HCT116 (cell line): ENCODE data around the gene TST. TPM values are rescaled to one million over a fixed set of nuclear protein-coding genes. Genes with fewer than 3 reads are reported as not detected.

Experiments
- ATAC-seq: fragments of 200-7000 bp; cut with Tn5 transposase; 2 replicates; pipeline ENCODE4 v1.9.1; 2020; ENCODE audit warnings: mild to moderate bottlenecking, moderate library complexity
- BruUV-seq: library from RNA; stranded (reverse); fragments of 400-500 nt; replicated peaks from 2 replicates; lab custom pipeline; 2021; lab: Mats Ljungman, UMichigan
- CTCF ChIA-PET: fragments of 300-600 bp; sonication (Branson Sonifier 250); formaldehyde crosslinking; loops from one replicate; lab custom pipeline; 2021; ENCODE audit warnings: antibody characterized with exemption; lab: Charles Lee
- POLR2A ChIA-PET: fragments of 300-600, 350-600 bp; sonication (Branson Sonifier 250); formaldehyde crosslinking; loops from one replicate; lab custom pipeline; 2021; ENCODE audit warnings: antibody characterized with exemption; lab: Charles Lee
- RAD21 ChIA-PET, 2 experiments: fragments of 300-600 bp; sonication (Branson Sonifier 250); formaldehyde crosslinking; loops; one replicate each; lab custom pipeline; 2023; ENCODE audit warnings: low total read pairs in 2 of 2; ENCODE audit not compliant: uncharacterized antibody in 2 of 2, unreplicated experiment in 2 of 2, low non-redundant PET in 1 of 2; lab: Charles Lee
- DNase-seq: peaks from one replicate; pipeline ENCODE4 v3.0.0-alpha.2; 2010; ENCODE audit warnings: low read depth, low spot score
- H2AFZ ChIP-seq: fragments of 200-600 bp; shearing (Covaris generic), sonication (generic); 2 replicates; pipeline ENCODE4 v1.6.1; 2017; ENCODE audit warnings: low read depth, mixed run types, mixed read lengths, antibody characterized with exemption, low read length; ENCODE audit not compliant: poor library complexity, severe bottlenecking
- H3K27ac ChIP-seq: 2 replicates; pipeline ENCODE4 v1.5.1; 2012; ENCODE audit warnings: low read depth, low read length
- H3K27me3 ChIP-seq: fragments of 200-600 bp; sonication (generic); 2 replicates; pipeline ENCODE4 v1.6.1; 2016; ENCODE audit warnings: mixed run types, low read length, mixed read lengths; ENCODE audit not compliant: insufficient read depth
- H3K36me3 ChIP-seq, 2 experiments: fragments of 200-500 bp in 1 of 2; fragments of 200-600 bp in 1 of 2; sonication (Bioruptor generic) in 1 of 2; sonication (generic) in 1 of 2; 2 replicates each; pipeline versions ENCODE4 v1.5.1 to v1.6.1; 2014 to 2016; ENCODE audit warnings: low read length in 2 of 2, inconsistent platforms in 1 of 2, mixed read lengths in 1 of 2, mixed run types in 1 of 2; ENCODE audit not compliant: insufficient read depth in 2 of 2, control insufficient read depth in 1 of 2
- H3K4me1 ChIP-seq, 2 experiments: fragments of 200-600 bp in 1 of 2; sonication (generic) in 1 of 2; 2 replicates each; pipeline versions ENCODE4 v1.5.1 to v1.6.1; 2012 to 2017; ENCODE audit warnings: low read length in 2 of 2, inconsistent platforms in 1 of 2, mild to moderate bottlenecking in 1 of 2, mixed read lengths in 1 of 2, mixed run types in 1 of 2, moderate library complexity in 1 of 2; ENCODE audit not compliant: insufficient read depth in 2 of 2, control insufficient read depth in 1 of 2
- H3K4me2 ChIP-seq: fragments of 200-600 bp; sonication (generic); 2 replicates; pipeline ENCODE4 v1.6.1; 2017; ENCODE audit warnings: mixed run types, low read length, mixed read lengths
- H3K4me3 ChIP-seq, 2 experiments: fragments of 200-600 bp in 1 of 2; sonication (generic) in 1 of 2; replicated peaks in 1 of 2; 2 replicates each; pipeline ENCODE4 v1.5.1; 2011 to 2016; ENCODE audit warnings: low read length in 2 of 2, control low read depth in 1 of 2, low read depth in 1 of 2, mild to moderate bottlenecking in 1 of 2, mixed read lengths in 1 of 2, mixed run types in 1 of 2
- H3K79me2 ChIP-seq: fragments of 200-600 bp; sonication (generic); 2 replicates; pipeline ENCODE4 v1.6.1; 2017; ENCODE audit warnings: mild to moderate bottlenecking, mixed run types, low read length, moderate library complexity, mixed read lengths; ENCODE audit not compliant: insufficient read depth
- H3K9ac ChIP-seq: fragments of 200-600 bp; sonication (generic); 2 replicates; pipeline ENCODE4 v1.6.1; 2016; ENCODE audit warnings: low read length, mixed read lengths
- H3K9me2 ChIP-seq: fragments of 200-600 bp; sonication (generic), shearing (Covaris generic); 2 replicates; pipeline ENCODE4 v1.6.1; 2017; ENCODE audit warnings: mixed run types, mild to moderate bottlenecking, moderate library complexity; ENCODE audit not compliant: insufficient read depth
- H3K9me3 ChIP-seq, 2 experiments: fragments of 200-500 bp in 1 of 2; fragments of 200-600 bp in 1 of 2; sonication (Bioruptor generic) in 1 of 2; sonication (generic) in 1 of 2; 2 replicates each; pipeline ENCODE4 v1.6.1; 2014 to 2017; ENCODE audit warnings: low read length in 2 of 2, mixed read lengths in 2 of 2, inconsistent platforms in 1 of 2, low read depth in 1 of 2, mild to moderate bottlenecking in 1 of 2, mixed run types in 1 of 2, moderate library complexity in 1 of 2; ENCODE audit not compliant: control insufficient read depth in 1 of 2, insufficient read depth in 1 of 2
- H4K20me1 ChIP-seq: fragments of 200-600 bp; sonication (generic), shearing (Covaris generic); 2 replicates; pipeline ENCODE4 v1.6.1; 2017; ENCODE audit warnings: mixed run types, mild to moderate bottlenecking, moderate library complexity; ENCODE audit not compliant: insufficient read depth
- EGR1 ChIP-seq: IDR thresholded peaks from 2 replicates; pipeline ENCODE4 v1.6.1; 2012; ENCODE audit warnings: low read depth
- RAD21 ChIP-seq: IDR thresholded peaks from 2 replicates; pipeline ENCODE4 v1.6.1; 2012; ENCODE audit warnings: low read depth, mild to moderate bottlenecking
- SIN3A ChIP-seq: IDR thresholded peaks from 2 replicates; pipeline ENCODE4 v1.6.1; 2012; ENCODE audit warnings: low read depth
- SP1 ChIP-seq: IDR thresholded peaks from 2 replicates; pipeline ENCODE4 v1.6.1; 2012; ENCODE audit warnings: low read depth
- SRF ChIP-seq: IDR thresholded peaks from 2 replicates; pipeline ENCODE4 v1.6.1; 2012; ENCODE audit warnings: low read depth
- YY1 ChIP-seq: IDR thresholded peaks from 2 replicates; pipeline ENCODE4 v1.6.1; 2011; ENCODE audit warnings: low read length, low read depth, moderate library complexity, mild to moderate bottlenecking; ENCODE audit not compliant: insufficient replicate concordance; ENCODE audit errors: extremely low read depth
- intact Hi-C: fragments of 100-400 bp; cut with micrococcal nuclease; formaldehyde crosslinking; loops from 2 replicates; pipeline ENCODE4 v1.10.0; 2022
- total RNA-seq: library from RNA; stranded (reverse); gene quantifications from one replicate; pipeline ENCODE4 v1.2.1, GENCODE V29; 2021; ENCODE audit not compliant: unreplicated experiment
- TF ChIP-seq, protein P1 (sequence below): IDR thresholded peaks from 2 replicates; pipeline ENCODE4 v1.6.1; 2012; ENCODE audit warnings: low read depth
- TF ChIP-seq, protein P2 (sequence below): IDR thresholded peaks from 2 replicates; pipeline ENCODE4 v1.6.1; 2012

TST gene
- total RNA-seq, 1 experiment from 2014 or later: 32.1 TPM

DNA sequence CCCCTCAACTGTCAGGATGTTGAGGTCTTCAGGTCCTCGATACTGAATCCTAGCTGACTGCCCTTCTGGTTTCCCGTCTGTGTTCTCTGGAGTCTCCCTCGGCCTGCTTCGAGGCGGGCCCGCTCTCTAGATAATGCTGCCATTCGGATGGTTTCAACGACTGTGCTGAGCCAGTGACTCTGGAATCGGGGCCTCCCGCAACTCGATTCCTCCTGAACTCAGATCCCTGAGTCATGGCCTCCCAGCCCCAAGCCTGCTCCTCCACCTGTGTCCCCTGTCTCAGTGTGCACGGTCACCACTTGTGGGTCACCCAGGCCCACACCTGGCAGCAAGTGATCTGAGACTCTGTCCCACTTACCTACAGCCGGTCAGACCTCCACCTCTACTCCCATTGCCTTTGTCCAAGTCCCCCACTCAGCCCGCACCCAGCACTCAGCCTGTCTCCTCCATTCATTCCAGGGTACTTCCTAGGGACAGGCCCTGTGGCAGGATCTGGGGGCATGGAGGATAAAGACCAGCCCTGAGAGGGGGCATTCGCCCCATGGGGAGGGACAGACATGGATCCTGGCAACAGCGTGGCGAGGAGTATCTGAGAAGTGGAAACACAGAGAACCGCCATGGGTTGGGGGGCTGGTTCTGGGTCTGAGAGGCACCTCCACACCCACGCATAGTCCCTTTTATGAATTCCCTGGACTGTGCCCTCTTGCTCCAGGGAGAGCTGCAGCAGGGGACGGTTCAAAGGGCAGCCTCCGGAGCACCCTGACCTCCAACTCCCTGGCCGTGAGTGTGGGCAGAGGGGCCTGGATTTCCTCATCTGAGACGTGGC lies 14.6 kb upstream of the TST start:
- ChIA-PET POLR2A (no interaction called here), RAD21 (no interaction called here), CTCF (interaction anchor here (6.4 kb wide), 1 partner anchor 11 kb away, joined by 33 read pairs; no protein-coding TSS in a partner anchor)
- H3K9me2 ChIP-seq: no peaks in the 10 kb centered on the region
- no peaks in the 10 kb centered on the region for H3K9me3 ChIP-seq
- no peak overlapping the region for H3K9ac ChIP-seq
- BruUV-seq: no TSS peak
- intact Hi-C loops: no loop called here
- no peak for DNase-seq
- no peak for ATAC-seq
- no peak overlapping the region for H2AFZ ChIP-seq
- no peak overlapping the region; the same call in 1 of the 2 replicates for H3K4me2 ChIP-seq
- H3K36me3 ChIP-seq: peaks cover 3% of the 10 kb centered on the region in 2 experiments; a peak in 3 of 4 replicates
- H3K27ac ChIP-seq: no peak overlapping the region
- H3K4me3 ChIP-seq: no peak overlapping the region
- H3K27me3 ChIP-seq: no peaks in the 10 kb centered on the region
- no peak for TF ChIP-seq EGR1
- no peak for TF ChIP-seq RAD21
- TF ChIP-seq SIN3A: no peak
- TF ChIP-seq, protein P1, sequence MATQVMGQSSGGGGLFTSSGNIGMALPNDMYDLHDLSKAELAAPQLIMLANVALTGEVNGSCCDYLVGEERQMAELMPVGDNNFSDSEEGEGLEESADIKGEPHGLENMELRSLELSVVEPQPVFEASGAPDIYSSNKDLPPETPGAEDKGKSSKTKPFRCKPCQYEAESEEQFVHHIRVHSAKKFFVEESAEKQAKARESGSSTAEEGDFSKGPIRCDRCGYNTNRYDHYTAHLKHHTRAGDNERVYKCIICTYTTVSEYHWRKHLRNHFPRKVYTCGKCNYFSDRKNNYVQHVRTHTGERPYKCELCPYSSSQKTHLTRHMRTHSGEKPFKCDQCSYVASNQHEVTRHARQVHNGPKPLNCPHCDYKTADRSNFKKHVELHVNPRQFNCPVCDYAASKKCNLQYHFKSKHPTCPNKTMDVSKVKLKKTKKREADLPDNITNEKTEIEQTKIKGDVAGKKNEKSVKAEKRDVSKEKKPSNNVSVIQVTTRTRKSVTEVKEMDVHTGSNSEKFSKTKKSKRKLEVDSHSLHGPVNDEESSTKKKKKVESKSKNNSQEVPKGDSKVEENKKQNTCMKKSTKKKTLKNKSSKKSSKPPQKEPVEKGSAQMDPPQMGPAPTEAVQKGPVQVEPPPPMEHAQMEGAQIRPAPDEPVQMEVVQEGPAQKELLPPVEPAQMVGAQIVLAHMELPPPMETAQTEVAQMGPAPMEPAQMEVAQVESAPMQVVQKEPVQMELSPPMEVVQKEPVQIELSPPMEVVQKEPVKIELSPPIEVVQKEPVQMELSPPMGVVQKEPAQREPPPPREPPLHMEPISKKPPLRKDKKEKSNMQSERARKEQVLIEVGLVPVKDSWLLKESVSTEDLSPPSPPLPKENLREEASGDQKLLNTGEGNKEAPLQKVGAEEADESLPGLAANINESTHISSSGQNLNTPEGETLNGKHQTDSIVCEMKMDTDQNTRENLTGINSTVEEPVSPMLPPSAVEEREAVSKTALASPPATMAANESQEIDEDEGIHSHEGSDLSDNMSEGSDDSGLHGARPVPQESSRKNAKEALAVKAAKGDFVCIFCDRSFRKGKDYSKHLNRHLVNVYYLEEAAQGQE: no peak
- TF ChIP-seq, protein P2, sequence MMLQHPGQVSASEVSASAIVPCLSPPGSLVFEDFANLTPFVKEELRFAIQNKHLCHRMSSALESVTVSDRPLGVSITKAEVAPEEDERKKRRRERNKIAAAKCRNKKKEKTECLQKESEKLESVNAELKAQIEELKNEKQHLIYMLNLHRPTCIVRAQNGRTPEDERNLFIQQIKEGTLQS: no peak
- no peak for TF ChIP-seq YY1
- TF ChIP-seq SRF: no peak
- TF ChIP-seq SP1: no peak
- H3K79me2 ChIP-seq: no peaks in the 10 kb centered on the region
- peaks cover 4 to 15% of the 10 kb centered on the region in 2 experiments; a peak in 3 of 4 replicates for H3K4me1 ChIP-seq
- H4K20me1 ChIP-seq: no peaks in the 10 kb centered on the region
